ENCODE data around the gene DIAPH2. TPM values are rescaled to one million over a fixed set of nuclear protein-coding genes. Genes with fewer than 3 reads are reported as not detected.

DIAPH2 gene
- total and polyA plus RNA-seq, 2 experiments from 2014 or later: 16.2 to 56.6 TPM

GRCh38 chrX:97268182-97268680 lies 583.6 kb downstream of the DIAPH2 start (continued):
- TF ChIP-seq CREB1 (CRISPR knock-in tag; IDR thresholded peaks at IDR 0.05; ENCODE audit: low read depth) (no peak), EZH2phosphoT487 (IDR thresholded peaks at IDR 0.05; ENCODE audit: unreplicated experiment) (no peak), ZNF114 (CRISPR knock-in tag; IDR thresholded peaks at IDR 0.05) (no peak), POLR2AphosphoS5 (IDR thresholded peaks at IDR 0.05; ENCODE audit: low read depth) (no peak), NANOG (IDR thresholded peaks at IDR 0.05; ENCODE audit: borderline replicate concordance) (no peak)
- TF ChIP-seq, protein P1, sequence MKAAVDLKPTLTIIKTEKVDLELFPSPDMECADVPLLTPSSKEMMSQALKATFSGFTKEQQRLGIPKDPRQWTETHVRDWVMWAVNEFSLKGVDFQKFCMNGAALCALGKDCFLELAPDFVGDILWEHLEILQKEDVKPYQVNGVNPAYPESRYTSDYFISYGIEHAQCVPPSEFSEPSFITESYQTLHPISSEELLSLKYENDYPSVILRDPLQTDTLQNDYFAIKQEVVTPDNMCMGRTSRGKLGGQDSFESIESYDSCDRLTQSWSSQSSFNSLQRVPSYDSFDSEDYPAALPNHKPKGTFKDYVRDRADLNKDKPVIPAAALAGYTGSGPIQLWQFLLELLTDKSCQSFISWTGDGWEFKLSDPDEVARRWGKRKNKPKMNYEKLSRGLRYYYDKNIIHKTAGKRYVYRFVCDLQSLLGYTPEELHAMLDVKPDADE (IDR thresholded peaks at IDR 0.05): no peak

GRCh38 chrX:97284531-97284930 lies 599.9 kb downstream of the DIAPH2 start:
- no peak overlapping the region for H3K27ac ChIP-seq (ENCODE audit: low read depth)
- TF ChIP-seq EZH2phosphoT487 (IDR thresholded peaks at IDR 0.05; ENCODE audit: unreplicated experiment): no peak
- no peak for TF ChIP-seq ZNF462 (CRISPR knock-in tag; IDR thresholded peaks at IDR 0.05)
- TF ChIP-seq ZNF114 (CRISPR knock-in tag; IDR thresholded peaks at IDR 0.05): no peak
- TF ChIP-seq REST (IDR thresholded peaks at IDR 0.05; ENCODE audit: unreplicated experiment): no peak
- TF ChIP-seq NANOG (IDR thresholded peaks at IDR 0.05; ENCODE audit: borderline replicate concordance): no peak
- TF ChIP-seq POLR2AphosphoS5 (IDR thresholded peaks at IDR 0.05; ENCODE audit: low read depth): no peak
- TF ChIP-seq JUNB (IDR thresholded peaks at IDR 0.05; ENCODE audit: unreplicated experiment): no peak
- TF ChIP-seq EZH2 (IDR thresholded peaks at IDR 0.05; ENCODE audit: low read depth, unreplicated experiment): no peak
- TF ChIP-seq CREB1 (CRISPR knock-in tag; IDR thresholded peaks at IDR 0.05; ENCODE audit: low read depth): no peak
- TF ChIP-seq, protein P2, sequence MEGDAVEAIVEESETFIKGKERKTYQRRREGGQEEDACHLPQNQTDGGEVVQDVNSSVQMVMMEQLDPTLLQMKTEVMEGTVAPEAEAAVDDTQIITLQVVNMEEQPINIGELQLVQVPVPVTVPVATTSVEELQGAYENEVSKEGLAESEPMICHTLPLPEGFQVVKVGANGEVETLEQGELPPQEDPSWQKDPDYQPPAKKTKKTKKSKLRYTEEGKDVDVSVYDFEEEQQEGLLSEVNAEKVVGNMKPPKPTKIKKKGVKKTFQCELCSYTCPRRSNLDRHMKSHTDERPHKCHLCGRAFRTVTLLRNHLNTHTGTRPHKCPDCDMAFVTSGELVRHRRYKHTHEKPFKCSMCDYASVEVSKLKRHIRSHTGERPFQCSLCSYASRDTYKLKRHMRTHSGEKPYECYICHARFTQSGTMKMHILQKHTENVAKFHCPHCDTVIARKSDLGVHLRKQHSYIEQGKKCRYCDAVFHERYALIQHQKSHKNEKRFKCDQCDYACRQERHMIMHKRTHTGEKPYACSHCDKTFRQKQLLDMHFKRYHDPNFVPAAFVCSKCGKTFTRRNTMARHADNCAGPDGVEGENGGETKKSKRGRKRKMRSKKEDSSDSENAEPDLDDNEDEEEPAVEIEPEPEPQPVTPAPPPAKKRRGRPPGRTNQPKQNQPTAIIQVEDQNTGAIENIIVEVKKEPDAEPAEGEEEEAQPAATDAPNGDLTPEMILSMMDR (conservative IDR thresholded peaks at IDR 0.05; ENCODE audit: low read depth in 2 of 2): no peak
- TF ChIP-seq STAT1 (IDR thresholded peaks at IDR 0.05; ENCODE audit: unreplicated experiment): no peak

More at GRCh38 chrX:97284531-97284930, 599.9 kb downstream of the DIAPH2 start:
- DNase-seq (ENCODE audit: low spot score): no peak
- no peaks in the 10 kb centered on the region for H3K36me3 Mint-ChIP-seq (ENCODE audit: low read depth)
- ATAC-seq: no peak
- Histone ChIP-seq H2AFZ (no peak overlapping the region), H4K20me1 (replicated peaks; ENCODE audit: insufficient read depth) (no peaks in the 10 kb centered on the region), H3K4me2 (no peak overlapping the region), H3K9me2 (ENCODE audit: insufficient read depth) (no peaks in the 10 kb centered on the region), H3K79me2 (replicated peaks; ENCODE audit: insufficient read depth) (no peaks in the 10 kb centered on the region), H3K27me3 (ENCODE audit: insufficient read depth) (no peaks in the 10 kb centered on the region), H3F3A (replicated peaks; ENCODE audit: low read depth) (no peaks in the 10 kb centered on the region), H3K36me3 (ENCODE audit: insufficient read depth) (no peaks in the 10 kb centered on the region), H3K4me1 (ENCODE audit: insufficient read depth) (peaks cover 3% of the 10 kb centered on the region; the same call in 1 of the 2 replicates), H3K4me3 (no peak overlapping the region)
- H3K27ac Mint-ChIP-seq: no peak overlapping the region
- no peak overlapping the region for H3K4me3 Mint-ChIP-seq
- no peaks in the 10 kb centered on the region for H3K9me3 Mint-ChIP-seq
- H3K27me3 Mint-ChIP-seq (ENCODE audit: insufficient read depth, low read depth, poor library complexity): no peaks in the 10 kb centered on the region
- H3K4me1 Mint-ChIP-seq: peaks cover 5% of the 10 kb centered on the region; the same call in 1 of the 3 replicates

Data from GM23338 (cell line).